MM.1S (cell line): ENCODE measurements around the gene LGR5.

Experiments
- CTCF ChIP-seq: fragments of 300-600 bp; sonication (generic); IDR thresholded peaks from 2 replicates; pipeline ENCODE4 v1.5.1; 2016; ENCODE audit warnings: antibody characterized with exemption, low read length, mixed read lengths
- EZH2 ChIP-seq: fragments of 300-600 bp; sonication (generic); optimal IDR thresholded peaks from 2 replicates; pipeline ENCODE3; 2017; ENCODE audit warnings: low read depth, mild to moderate bottlenecking, antibody characterized with exemption, low read length, mixed read lengths
- EZH2phosphoT487 ChIP-seq: fragments of 300-600 bp; sonication (generic); IDR thresholded peaks from 2 replicates; pipeline ENCODE4 v1.6.1; 2018; ENCODE audit warnings: antibody characterized with exemption, low read length

GRCh38 chr12:71447691-71448132 is 8.1 kb downstream of the LGR5 start:
- no peak for TF ChIP-seq EZH2phosphoT487
- no peak for TF ChIP-seq CTCF
- TF ChIP-seq EZH2, result no peak
